ENCODE data around the gene RIBC1.

DNA sequence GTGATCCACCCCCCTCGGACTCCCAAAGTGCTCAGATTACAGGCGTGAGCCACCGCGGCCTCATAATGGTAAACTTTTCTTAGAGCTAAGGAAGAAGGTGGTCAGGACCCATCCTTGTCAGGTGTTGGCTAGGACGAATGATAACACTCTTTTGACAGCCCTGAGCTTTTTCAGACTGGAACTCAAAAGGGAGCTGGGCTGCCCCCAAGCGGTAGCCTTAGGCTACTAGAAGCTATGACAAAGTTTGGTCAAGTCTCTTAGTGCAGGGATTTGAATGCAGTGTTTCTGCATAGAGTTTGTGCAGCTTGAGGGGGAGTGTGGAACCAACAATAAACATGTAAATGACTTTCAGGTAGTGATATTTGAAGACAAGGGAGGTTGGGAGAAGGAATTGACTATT lies 23.3 kb downstream of the RIBC1 start:
- TF ChIP-seq, protein P1, sequence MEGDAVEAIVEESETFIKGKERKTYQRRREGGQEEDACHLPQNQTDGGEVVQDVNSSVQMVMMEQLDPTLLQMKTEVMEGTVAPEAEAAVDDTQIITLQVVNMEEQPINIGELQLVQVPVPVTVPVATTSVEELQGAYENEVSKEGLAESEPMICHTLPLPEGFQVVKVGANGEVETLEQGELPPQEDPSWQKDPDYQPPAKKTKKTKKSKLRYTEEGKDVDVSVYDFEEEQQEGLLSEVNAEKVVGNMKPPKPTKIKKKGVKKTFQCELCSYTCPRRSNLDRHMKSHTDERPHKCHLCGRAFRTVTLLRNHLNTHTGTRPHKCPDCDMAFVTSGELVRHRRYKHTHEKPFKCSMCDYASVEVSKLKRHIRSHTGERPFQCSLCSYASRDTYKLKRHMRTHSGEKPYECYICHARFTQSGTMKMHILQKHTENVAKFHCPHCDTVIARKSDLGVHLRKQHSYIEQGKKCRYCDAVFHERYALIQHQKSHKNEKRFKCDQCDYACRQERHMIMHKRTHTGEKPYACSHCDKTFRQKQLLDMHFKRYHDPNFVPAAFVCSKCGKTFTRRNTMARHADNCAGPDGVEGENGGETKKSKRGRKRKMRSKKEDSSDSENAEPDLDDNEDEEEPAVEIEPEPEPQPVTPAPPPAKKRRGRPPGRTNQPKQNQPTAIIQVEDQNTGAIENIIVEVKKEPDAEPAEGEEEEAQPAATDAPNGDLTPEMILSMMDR (IDR thresholded peaks at IDR 0.05) = peak in 1 of 3 experiments; percentile 22
- no peak for TF ChIP-seq POLR2AphosphoS5 (IDR thresholded peaks at IDR 0.05; ENCODE audit: insufficient read depth in 1 of 2, low read depth in 1 of 2)
- no peak for TF ChIP-seq POLR2A (IDR thresholded peaks at IDR 0.05)
